SK-N-SH treated with all-trans-retinoic acid at 6 μM for 48 hours (cell line): ENCODE data around the gene MYO9B.

Experiments used
- ATAC-seq: fragments of 200-7000 bp; cut with Tn5 transposase; 3 replicates; pipeline ENCODE4 v1.9.1; 2020; ENCODE audit warnings: mild to moderate bottlenecking, moderate library complexity
- BACH2 ChIP-seq: fragments of 250-450 bp; sonication (Bioruptor Pico); IDR thresholded peaks from 2 replicates; pipeline ENCODE4 v1.9.0; 2021; ENCODE audit warnings: mild to moderate bottlenecking, borderline replicate concordance
- CSDC2 ChIP-seq: fragments of 250-450 bp; sonication (Bioruptor Pico); IDR thresholded peaks from 2 replicates; pipeline ENCODE4 v1.5.0; 2020; ENCODE audit warnings: mild to moderate bottlenecking, moderate library complexity
- GLIS3 ChIP-seq: fragments of 250-450 bp; sonication (Bioruptor Pico); IDR thresholded peaks from 2 replicates; pipeline ENCODE4 v1.5.0; 2020; ENCODE audit warnings: mild to moderate bottlenecking, moderate library complexity
- ISL1 ChIP-seq: fragments of 250-450 bp; sonication (Bioruptor Pico); IDR thresholded peaks from 2 replicates; pipeline ENCODE4 v2.1.2; 2022; ENCODE audit warnings: mild to moderate bottlenecking, moderate library complexity
- OSR1 ChIP-seq: fragments of 250-450 bp; sonication (Bioruptor Pico); IDR thresholded peaks from 2 replicates; pipeline ENCODE4 v1.8.0; 2022; ENCODE audit warnings: moderate library complexity, mild to moderate bottlenecking, inconsistent platforms
- PPARA ChIP-seq: fragments of 250-450 bp; sonication (Bioruptor Pico); IDR thresholded peaks from 2 replicates; pipeline ENCODE4 v1.5.0; 2020; ENCODE audit warnings: mild to moderate bottlenecking, borderline replicate concordance
- RARB ChIP-seq: fragments of 250-450 bp; sonication (Bioruptor Pico); IDR thresholded peaks from 2 replicates; pipeline ENCODE4 v1.8.0; 2021; ENCODE audit warnings: mild to moderate bottlenecking, moderate library complexity
- SNAI2 ChIP-seq: fragments of 250-450 bp; sonication (Bioruptor Pico); IDR thresholded peaks from 2 replicates; pipeline ENCODE4 v1.5.0; 2020; ENCODE audit warnings: mild to moderate bottlenecking, moderate library complexity
- TOX ChIP-seq: fragments of 250-450 bp; sonication (Bioruptor Pico); IDR thresholded peaks from 2 replicates; pipeline ENCODE4 v1.8.0; 2021; ENCODE audit warnings: mild to moderate bottlenecking, moderate library complexity, borderline replicate concordance
- ZC3H10 ChIP-seq: fragments of 250-450 bp; sonication (Bioruptor Pico); IDR thresholded peaks from 2 replicates; pipeline ENCODE4 v1.5.1; 2021; ENCODE audit warnings: mild to moderate bottlenecking, moderate library complexity
- ZFP3 ChIP-seq: fragments of 250-450 bp; sonication (Bioruptor Pico); IDR thresholded peaks from 2 replicates; pipeline ENCODE4 v1.5.0; 2020; ENCODE audit warnings: mild to moderate bottlenecking, moderate library complexity
- ZFP30 ChIP-seq: fragments of 450-650 bp; formaldehyde crosslinking; IDR thresholded peaks from 2 replicates; pipeline ENCODE4 v1.5.0; 2022; ENCODE audit warnings: mild to moderate bottlenecking, moderate library complexity
- ZNF70 ChIP-seq: fragments of 450-650 bp; formaldehyde crosslinking; IDR thresholded peaks from 2 replicates; pipeline ENCODE4 v1.5.0; 2020; ENCODE audit warnings: mild to moderate bottlenecking, moderate library complexity
- ZNF8 ChIP-seq: fragments of 450-650 bp; formaldehyde crosslinking; IDR thresholded peaks from 2 replicates; pipeline ENCODE4 v1.5.0; 2020; ENCODE audit warnings: mild to moderate bottlenecking, moderate library complexity
- TF ChIP-seq, protein P1 (sequence below): fragments of 250-450 bp; sonication (Bioruptor Pico); IDR thresholded peaks from 2 replicates; pipeline ENCODE4 v1.8.0; 2021; ENCODE audit warnings: low read depth, mild to moderate bottlenecking, moderate library complexity, borderline replicate concordance
- TF ChIP-seq, protein P2 (sequence below): fragments of 250-450 bp; sonication (Bioruptor Pico); IDR thresholded peaks from 2 replicates; pipeline ENCODE4 v1.5.0; 2020; ENCODE audit warnings: mild to moderate bottlenecking, moderate library complexity
- TF ChIP-seq, protein P3 (sequence below): fragments of 250-450 bp; sonication (Bioruptor Pico); IDR thresholded peaks from 2 replicates; pipeline ENCODE4 v1.5.1; 2020; ENCODE audit warnings: low read depth, mild to moderate bottlenecking, moderate library complexity
- TF ChIP-seq, protein P4 (sequence below): fragments of 250-450 bp; sonication (Bioruptor Pico); IDR thresholded peaks from 2 replicates; pipeline ENCODE4 v1.8.0; 2020; ENCODE audit warnings: mild to moderate bottlenecking, moderate library complexity, borderline replicate concordance
- TF ChIP-seq, protein P5 (sequence below): fragments of 250-450 bp; sonication (Bioruptor Pico); IDR thresholded peaks from 2 replicates; pipeline ENCODE4 v1.5.1; 2021; ENCODE audit warnings: mild to moderate bottlenecking, moderate library complexity

The MYO9B gene, protein sequence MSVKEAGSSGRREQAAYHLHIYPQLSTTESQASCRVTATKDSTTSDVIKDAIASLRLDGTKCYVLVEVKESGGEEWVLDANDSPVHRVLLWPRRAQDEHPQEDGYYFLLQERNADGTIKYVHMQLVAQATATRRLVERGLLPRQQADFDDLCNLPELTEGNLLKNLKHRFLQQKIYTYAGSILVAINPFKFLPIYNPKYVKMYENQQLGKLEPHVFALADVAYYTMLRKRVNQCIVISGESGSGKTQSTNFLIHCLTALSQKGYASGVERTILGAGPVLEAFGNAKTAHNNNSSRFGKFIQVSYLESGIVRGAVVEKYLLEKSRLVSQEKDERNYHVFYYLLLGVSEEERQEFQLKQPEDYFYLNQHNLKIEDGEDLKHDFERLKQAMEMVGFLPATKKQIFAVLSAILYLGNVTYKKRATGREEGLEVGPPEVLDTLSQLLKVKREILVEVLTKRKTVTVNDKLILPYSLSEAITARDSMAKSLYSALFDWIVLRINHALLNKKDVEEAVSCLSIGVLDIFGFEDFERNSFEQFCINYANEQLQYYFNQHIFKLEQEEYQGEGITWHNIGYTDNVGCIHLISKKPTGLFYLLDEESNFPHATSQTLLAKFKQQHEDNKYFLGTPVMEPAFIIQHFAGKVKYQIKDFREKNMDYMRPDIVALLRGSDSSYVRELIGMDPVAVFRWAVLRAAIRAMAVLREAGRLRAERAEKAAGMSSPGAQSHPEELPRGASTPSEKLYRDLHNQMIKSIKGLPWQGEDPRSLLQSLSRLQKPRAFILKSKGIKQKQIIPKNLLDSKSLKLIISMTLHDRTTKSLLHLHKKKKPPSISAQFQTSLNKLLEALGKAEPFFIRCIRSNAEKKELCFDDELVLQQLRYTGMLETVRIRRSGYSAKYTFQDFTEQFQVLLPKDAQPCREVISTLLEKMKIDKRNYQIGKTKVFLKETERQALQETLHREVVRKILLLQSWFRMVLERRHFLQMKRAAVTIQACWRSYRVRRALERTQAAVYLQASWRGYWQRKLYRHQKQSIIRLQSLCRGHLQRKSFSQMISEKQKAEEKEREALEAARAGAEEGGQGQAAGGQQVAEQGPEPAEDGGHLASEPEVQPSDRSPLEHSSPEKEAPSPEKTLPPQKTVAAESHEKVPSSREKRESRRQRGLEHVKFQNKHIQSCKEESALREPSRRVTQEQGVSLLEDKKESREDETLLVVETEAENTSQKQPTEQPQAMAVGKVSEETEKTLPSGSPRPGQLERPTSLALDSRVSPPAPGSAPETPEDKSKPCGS (N-terminal part only)

DNA sequence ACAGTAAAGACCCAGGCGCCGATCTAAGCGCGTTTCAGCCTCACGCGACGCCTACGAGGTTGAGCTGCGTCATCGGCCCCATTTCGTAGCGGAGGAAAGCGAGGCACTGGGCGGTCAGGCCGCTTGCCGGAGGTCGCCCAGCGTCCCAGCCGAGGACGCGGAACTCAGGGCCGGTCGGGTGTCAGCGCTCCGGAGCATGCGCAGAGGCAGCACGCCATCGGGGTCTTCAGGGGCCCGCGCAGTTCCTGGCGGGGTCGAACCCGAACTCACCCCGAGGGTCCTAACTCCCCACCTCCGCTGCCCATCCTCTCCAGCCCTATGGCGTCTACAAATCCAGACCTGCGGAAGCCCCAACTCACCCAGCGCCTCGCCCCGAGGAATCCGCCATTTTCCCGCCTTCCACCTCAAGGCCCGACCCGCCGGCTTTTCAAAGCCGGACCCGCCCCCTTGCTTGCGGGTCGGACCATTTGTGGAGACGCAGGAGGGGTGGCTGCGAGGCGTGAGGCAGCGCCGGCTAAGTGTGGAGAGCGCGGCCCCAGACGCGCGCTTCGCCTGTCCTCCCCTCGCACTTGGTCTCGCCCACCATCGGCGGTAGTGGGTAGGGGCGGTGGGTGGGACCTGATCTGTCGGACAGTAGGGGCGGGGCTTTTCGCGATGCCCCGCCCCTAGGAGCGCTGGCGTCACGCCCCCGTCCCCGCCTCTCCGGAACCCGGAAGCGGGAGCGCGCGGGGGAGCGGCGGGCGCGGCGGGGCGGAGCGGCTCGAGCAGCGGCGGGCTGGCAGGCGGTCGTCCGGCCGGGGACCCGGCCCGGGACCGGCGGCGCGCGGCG lies at the start of gene MYO9B, which contains the start of gene HAUS8:
Gene MYO9B, plus strand, starts transcription at position 743 of the 829 bp plus-strand sequence. CDS start 25,941 bp downstream, outside the sequence.
Gene HAUS8, minus strand, starts transcription at position 418 of the 829 bp plus-strand sequence. Its CDS starts 30 bp downstream, at position 388.
- peak; percentile 83 for ATAC-seq
- TF ChIP-seq OSR1 (CRISPR knock-in tag): no peak
- TF ChIP-seq SNAI2 (CRISPR knock-in tag): no peak
- TF ChIP-seq ZC3H10: no peak
- no peak for TF ChIP-seq ZNF8 (CRISPR knock-in tag)
- TF ChIP-seq ZNF70 (CRISPR knock-in tag): no peak
- TF ChIP-seq, protein P1, sequence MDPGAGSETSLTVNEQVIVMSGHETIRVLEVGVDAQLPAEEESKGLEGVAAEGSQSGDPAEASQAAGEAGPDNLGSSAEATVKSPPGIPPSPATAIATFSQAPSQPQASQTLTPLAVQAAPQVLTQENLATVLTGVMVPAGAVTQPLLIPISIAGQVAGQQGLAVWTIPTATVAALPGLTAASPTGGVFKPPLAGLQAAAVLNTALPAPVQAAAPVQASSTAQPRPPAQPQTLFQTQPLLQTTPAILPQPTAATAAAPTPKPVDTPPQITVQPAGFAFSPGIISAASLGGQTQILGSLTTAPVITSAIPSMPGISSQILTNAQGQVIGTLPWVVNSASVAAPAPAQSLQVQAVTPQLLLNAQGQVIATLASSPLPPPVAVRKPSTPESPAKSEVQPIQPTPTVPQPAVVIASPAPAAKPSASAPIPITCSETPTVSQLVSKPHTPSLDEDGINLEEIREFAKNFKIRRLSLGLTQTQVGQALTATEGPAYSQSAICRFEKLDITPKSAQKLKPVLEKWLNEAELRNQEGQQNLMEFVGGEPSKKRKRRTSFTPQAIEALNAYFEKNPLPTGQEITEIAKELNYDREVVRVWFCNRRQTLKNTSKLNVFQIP (CRISPR knock-in tag): no peak
- TF ChIP-seq ZFP3 (CRISPR knock-in tag): no peak
- TF ChIP-seq, all 23 proteins: peak for 0

DNA sequence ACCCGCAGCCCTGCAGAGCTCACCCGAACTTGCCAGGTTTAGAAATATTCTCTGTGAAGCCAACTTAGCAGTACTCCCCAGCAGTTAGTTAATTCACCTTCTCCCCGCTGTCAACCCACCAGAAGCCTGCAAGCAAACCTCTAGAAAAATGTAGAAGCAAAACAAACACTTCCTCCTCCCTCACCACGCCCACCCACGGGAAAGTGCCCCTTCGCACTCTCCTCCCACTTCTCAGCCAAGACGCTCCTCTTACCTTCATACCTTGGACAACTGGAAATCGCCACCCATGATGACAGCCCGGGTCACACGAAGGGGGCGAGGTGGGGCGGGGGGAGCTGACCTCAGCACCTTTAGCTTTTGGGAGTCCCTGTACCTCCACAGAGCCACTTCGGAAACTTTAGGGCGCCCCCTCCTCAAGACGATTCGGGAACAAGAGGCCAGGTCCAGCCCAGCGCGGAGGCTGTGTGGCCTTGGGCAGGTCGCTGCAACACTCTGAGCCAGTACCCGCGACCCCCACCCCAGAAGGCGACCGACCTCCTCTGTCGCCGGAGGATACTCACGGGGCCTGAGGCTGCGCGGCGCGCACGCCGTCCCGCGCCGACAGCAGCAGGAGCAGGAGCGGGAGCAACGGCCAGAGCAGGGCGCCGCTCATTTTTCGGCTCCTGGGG lies 49.5 kb upstream of the MYO9B start:
- ATAC-seq: no peak
- TF ChIP-seq, protein P2, sequence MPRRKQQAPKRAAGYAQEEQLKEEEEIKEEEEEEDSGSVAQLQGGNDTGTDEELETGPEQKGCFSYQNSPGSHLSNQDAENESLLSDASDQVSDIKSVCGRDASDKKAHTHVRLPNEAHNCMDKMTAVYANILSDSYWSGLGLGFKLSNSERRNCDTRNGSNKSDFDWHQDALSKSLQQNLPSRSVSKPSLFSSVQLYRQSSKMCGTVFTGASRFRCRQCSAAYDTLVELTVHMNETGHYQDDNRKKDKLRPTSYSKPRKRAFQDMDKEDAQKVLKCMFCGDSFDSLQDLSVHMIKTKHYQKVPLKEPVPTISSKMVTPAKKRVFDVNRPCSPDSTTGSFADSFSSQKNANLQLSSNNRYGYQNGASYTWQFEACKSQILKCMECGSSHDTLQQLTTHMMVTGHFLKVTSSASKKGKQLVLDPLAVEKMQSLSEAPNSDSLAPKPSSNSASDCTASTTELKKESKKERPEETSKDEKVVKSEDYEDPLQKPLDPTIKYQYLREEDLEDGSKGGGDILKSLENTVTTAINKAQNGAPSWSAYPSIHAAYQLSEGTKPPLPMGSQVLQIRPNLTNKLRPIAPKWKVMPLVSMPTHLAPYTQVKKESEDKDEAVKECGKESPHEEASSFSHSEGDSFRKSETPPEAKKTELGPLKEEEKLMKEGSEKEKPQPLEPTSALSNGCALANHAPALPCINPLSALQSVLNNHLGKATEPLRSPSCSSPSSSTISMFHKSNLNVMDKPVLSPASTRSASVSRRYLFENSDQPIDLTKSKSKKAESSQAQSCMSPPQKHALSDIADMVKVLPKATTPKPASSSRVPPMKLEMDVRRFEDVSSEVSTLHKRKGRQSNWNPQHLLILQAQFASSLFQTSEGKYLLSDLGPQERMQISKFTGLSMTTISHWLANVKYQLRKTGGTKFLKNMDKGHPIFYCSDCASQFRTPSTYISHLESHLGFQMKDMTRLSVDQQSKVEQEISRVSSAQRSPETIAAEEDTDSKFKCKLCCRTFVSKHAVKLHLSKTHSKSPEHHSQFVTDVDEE (CRISPR knock-in tag): no peak
- TF ChIP-seq PPARA (no peak), BACH2 (CRISPR knock-in tag) (no peak), ZFP30 (CRISPR knock-in tag) (no peak), RARB (no peak), TOX (no peak), CSDC2 (CRISPR knock-in tag) (no peak), ZNF8 (CRISPR knock-in tag) (no peak), SNAI2 (CRISPR knock-in tag) (no peak), ZNF70 (CRISPR knock-in tag) (no peak), OSR1 (CRISPR knock-in tag) (no peak), GLIS3 (CRISPR knock-in tag) (no peak), ISL1 (no peak)
- TF ChIP-seq, protein P3, sequence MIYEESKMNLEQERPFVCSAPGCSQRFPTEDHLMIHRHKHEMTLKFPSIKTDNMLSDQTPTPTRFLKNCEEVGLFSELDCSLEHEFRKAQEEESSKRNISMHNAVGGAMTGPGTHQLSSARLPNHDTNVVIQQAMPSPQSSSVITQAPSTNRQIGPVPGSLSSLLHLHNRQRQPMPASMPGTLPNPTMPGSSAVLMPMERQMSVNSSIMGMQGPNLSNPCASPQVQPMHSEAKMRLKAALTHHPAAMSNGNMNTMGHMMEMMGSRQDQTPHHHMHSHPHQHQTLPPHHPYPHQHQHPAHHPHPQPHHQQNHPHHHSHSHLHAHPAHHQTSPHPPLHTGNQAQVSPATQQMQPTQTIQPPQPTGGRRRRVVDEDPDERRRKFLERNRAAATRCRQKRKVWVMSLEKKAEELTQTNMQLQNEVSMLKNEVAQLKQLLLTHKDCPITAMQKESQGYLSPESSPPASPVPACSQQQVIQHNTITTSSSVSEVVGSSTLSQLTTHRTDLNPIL (CRISPR knock-in tag): no peak
- TF ChIP-seq, protein P4, sequence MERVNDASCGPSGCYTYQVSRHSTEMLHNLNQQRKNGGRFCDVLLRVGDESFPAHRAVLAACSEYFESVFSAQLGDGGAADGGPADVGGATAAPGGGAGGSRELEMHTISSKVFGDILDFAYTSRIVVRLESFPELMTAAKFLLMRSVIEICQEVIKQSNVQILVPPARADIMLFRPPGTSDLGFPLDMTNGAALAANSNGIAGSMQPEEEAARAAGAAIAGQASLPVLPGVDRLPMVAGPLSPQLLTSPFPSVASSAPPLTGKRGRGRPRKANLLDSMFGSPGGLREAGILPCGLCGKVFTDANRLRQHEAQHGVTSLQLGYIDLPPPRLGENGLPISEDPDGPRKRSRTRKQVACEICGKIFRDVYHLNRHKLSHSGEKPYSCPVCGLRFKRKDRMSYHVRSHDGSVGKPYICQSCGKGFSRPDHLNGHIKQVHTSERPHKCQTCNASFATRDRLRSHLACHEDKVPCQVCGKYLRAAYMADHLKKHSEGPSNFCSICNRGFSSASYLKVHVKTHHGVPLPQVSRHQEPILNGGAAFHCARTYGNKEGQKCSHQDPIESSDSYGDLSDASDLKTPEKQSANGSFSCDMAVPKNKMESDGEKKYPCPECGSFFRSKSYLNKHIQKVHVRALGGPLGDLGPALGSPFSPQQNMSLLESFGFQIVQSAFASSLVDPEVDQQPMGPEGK (CRISPR knock-in tag): no peak
- TF ChIP-seq, protein P5, sequence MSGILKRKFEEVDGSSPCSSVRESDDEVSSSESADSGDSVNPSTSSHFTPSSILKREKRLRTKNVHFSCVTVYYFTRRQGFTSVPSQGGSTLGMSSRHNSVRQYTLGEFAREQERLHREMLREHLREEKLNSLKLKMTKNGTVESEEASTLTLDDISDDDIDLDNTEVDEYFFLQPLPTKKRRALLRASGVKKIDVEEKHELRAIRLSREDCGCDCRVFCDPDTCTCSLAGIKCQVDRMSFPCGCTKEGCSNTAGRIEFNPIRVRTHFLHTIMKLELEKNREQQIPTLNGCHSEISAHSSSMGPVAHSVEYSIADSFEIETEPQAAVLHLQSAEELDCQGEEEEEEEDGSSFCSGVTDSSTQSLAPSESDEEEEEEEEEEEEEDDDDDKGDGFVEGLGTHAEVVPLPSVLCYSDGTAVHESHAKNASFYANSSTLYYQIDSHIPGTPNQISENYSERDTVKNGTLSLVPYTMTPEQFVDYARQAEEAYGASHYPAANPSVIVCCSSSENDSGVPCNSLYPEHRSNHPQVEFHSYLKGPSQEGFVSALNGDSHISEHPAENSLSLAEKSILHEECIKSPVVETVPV (CRISPR knock-in tag): no peak
